OCI-LY7 (cell line): ENCODE measurements around the gene TRPM2.

Experiments used
- EZH2phosphoT487 ChIP-seq: fragments of 200-600 bp; sonication (generic); IDR thresholded peaks from 2 replicates; pipeline ENCODE4 v1.6.1; 2018; ENCODE audit warnings: low read depth, borderline replicate concordance, mild to moderate bottlenecking, mixed run types, antibody characterized with exemption, low read length, moderate library complexity, mixed read lengths
- TF ChIP-seq, protein P1 (sequence below): fragments of 200-600 bp; sonication (generic); conservative IDR thresholded peaks from 2 replicates; pipeline ENCODE4 v1.5.1; 2014; ENCODE audit warnings: mild to moderate bottlenecking, antibody characterized with exemption, low read length, moderate library complexity, mixed read lengths

DNA sequence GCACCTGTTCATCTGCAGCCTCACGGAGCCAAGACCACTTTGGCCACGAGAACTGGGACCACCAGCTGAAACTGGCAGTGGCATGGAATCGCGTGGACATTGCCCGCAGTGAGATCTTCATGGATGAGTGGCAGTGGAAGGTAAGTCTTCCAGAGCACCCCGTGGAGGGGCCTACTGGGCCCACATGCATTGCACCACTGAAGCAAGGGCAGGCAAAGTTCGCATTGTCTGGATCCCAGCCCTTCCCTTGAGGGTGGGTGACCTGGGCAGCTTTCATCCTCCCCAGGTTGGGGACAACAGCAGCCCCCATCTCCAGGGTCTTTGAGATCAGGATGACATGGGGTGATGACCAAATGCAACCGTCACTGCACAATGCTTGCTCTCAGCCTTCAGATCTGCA lies 37.5 kb downstream of the TRPM2 start:
- TF ChIP-seq, protein P1, sequence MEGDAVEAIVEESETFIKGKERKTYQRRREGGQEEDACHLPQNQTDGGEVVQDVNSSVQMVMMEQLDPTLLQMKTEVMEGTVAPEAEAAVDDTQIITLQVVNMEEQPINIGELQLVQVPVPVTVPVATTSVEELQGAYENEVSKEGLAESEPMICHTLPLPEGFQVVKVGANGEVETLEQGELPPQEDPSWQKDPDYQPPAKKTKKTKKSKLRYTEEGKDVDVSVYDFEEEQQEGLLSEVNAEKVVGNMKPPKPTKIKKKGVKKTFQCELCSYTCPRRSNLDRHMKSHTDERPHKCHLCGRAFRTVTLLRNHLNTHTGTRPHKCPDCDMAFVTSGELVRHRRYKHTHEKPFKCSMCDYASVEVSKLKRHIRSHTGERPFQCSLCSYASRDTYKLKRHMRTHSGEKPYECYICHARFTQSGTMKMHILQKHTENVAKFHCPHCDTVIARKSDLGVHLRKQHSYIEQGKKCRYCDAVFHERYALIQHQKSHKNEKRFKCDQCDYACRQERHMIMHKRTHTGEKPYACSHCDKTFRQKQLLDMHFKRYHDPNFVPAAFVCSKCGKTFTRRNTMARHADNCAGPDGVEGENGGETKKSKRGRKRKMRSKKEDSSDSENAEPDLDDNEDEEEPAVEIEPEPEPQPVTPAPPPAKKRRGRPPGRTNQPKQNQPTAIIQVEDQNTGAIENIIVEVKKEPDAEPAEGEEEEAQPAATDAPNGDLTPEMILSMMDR: no peak
- no peak for TF ChIP-seq EZH2phosphoT487
